GM21367 (cell line): ENCODE data around the gene RNF144B.
"Not testable (repeated sequence)": the region's sequence is repeated elsewhere in the genome, so short reads cannot be mapped to it uniquely, and the experiment has no call there.

ENCODE experiments used
- ATAC-seq: cut with Tn5 transposase; IDR thresholded peaks from one replicate; pipeline ENCODE4 v1.9.1; 2021; ENCODE audit not compliant: unreplicated experiment

RNF144B gene

DNA sequence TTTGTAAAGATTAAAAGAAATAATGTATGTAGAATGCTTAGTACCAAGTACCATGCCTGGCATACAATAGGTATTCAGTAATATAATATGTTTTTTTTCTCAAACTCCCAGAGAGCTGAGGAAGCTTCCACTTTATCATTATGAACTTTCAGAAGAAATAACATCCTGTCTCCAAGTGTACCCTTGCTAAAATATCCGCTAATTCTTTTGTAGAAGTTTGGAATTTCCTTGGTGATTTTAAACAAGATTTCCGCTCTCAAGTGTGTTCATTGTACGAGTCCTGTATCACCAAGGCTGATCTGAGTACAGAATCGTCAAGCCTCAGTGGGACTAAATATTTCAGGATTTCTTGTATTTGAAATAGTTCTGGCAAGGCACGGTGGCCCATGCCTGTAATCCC, 16.1 kb upstream of the RNF144B start:
- ATAC-seq = no peak

GRCh38 chr6:18371656-18372055, 15.5 kb upstream of the RNF144B start:
- no peak for ATAC-seq

- no peak for ATAC-seq
Observed at GRCh38 chr6:18380158-18380836, 6.9 kb upstream of the RNF144B start.

- no peak for ATAC-seq
Observed at GRCh38 chr6:18380851-18381250, 6.3 kb upstream of the RNF144B start.

- ATAC-seq = no peak
Observed at GRCh38 chr6:18383441-18383840, 3.7 kb upstream of the RNF144B start.

DNA sequence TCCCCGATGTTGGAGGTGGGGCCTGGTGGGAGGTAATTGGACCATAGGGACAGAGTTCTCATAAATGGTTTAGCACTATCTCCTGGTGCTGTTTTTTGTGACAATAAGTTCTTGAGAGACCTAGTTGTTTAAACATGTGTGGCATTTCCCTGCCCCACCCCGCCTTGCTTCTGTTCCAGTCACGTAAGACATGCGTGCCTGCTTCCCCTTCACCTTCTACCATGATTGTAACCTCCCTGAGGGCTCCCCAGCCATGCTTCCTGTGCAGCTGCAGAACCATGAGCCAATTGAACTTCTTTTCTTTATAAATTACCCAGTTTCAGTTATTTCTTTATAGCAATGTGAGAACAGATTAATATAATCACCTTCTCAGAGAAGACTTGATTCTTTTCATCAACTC, 2.5 kb upstream of the RNF144B start:
- no peak for ATAC-seq

GRCh38 chr6:18386298-18386976, 713 bp upstream of the RNF144B start:
- no peak for ATAC-seq

DNA sequence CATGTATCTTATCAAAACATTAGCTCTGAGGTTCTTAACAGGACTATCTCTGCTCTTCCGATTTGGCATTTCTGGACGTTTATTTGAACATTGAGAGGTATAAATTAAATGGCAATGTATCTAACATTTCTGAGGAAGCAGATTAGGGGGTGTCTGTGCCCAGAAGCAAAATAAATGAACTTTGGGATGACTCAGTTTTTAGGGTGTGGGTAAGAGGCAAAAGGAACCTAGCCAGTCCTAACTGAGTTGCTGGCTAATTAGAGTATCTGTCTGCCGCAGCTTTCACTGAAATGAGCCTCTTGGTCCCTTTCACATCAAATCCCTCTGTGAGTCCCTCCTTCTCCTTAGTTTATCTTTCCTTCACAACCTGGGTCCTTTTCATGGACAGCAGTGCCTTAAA, 1.1 kb downstream of the RNF144B start:
- no peak for ATAC-seq

- ATAC-seq = no peak
Observed at GRCh38 chr6:18388942-18389341, 1.8 kb downstream of the RNF144B start.

- ATAC-seq = no peak
Observed at GRCh38 chr6:18389479-18389878, 2.3 kb downstream of the RNF144B start.

DNA sequence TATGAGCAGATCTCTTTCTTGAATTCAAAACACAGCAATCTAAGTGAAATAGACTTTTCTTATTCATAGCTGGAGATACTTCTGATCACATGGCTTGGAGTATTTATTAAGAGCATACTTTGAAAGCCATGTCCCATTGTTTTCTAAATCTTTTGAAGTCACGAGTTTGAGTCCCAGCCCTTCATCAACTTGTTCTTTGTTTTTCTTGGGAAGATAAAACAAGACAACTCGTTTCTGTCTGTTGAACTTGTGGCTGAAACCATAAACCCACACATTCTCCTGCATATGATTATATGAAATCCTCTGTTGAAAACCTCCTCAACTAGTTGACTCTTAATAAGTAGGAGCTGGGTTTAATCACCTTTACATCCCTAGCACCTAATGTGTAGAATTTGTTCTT, 3.3 kb downstream of the RNF144B start:
- ATAC-seq = no peak

DNA sequence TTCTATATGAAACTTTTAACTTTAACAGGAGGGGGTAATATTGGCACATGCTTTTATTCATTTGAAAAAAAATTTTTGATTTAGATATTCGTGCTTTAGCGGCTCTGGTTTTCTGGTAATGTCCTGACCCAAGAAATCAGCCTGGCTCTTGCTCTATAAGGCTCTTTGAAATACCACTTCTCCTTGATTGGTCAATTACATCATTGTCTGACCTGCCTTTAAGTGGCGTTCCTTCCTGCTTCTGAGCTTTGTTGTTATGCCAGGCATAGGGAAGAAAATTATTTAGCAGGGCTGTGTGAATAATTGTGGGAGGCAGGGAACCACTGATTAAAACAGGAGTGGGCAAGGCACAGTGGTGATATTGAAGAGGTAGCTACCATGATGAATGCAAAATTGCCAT, 3.9 kb downstream of the RNF144B start:
- ATAC-seq = no peak

DNA sequence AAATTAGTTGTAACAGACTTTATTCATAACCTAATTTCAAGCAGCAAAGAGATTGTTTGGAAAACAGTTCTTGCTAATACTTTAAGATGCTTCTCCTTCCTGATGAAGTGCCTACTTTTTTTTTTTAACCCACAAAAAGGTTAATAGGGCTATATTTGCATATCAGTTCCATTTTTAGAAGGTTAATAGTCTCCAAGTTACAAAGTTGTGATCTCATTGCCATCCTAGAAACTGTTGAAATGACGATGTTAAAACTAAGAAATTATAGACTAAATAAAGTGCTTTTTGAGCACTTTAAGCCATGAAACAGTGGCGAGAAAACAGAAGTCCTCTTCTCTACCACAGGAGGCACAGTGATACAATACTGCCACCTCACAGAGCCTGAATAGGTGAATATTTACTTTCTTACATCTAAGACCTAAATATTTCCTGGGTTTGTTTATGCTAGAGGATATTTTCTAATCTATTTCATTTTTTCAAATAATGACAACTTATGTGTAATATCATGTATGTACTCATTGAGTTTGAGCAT, 5.3 kb downstream of the RNF144B start:
- no peak for ATAC-seq

GRCh38 chr6:18393698-18394097, 6.5 kb downstream of the RNF144B start:
- ATAC-seq = no peak

DNA sequence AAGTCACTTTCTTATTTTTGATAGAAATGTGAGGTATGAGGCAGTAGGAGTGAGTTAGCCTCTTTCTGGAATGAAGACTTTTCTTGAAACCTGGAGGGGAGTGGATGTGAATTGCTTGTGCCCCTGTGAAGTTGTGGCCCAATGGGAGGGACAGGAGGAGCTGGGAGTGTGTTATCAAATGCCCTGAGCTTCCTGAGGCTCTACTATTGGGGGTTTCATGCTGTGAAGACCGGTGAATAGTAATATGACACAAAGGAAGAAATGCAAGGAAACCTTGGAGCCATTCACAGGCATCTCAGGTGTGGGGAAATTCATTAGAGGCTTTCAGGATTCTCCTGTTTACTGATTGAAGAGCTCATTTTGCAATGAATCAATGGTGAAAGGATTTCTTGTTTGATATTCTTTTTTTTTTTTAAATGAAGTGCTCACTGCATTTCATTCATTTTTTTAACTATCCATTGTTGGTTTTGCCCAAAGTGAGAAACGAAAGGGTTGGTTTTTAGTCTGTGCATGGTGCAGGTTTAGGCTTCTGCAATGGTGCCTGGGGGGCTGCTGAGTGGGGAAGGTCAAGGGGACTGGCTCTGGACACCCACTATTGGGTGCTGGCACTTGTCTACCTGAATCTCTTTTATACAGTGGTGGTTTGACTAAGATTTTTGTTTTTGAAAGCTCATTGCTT, 8.2 kb downstream of the RNF144B start:
- ATAC-seq = no peak

GRCh38 chr6:18395856-18396197, 8.7 kb downstream of the RNF144B start:
- no peak for ATAC-seq

- no peak for ATAC-seq
Observed at GRCh38 chr6:18397701-18398100, 10.6 kb downstream of the RNF144B start.

- not testable (repeated sequence) for ATAC-seq
Observed at GRCh38 chr6:18398225-18398624, 11.1 kb downstream of the RNF144B start.

- peak; percentile 91 for ATAC-seq
Observed at GRCh38 chr6:18400831-18401446, 13.8 kb downstream of the RNF144B start.

GRCh38 chr6:18404965-18405364, 17.8 kb downstream of the RNF144B start:
- not testable (repeated sequence) for ATAC-seq

GRCh38 chr6:18405477-18406293, 18.5 kb downstream of the RNF144B start:
- no peak for ATAC-seq
